Vagina (tissue), 2 donors: ENCODE data around the gene ST7.

Experiments
- CTCF ChIP-seq, 3 experiments: fragments of 450-650 bp in 2 of 3; fragments of 200-600 bp in 1 of 3; sonication (generic) in 1 of 3; IDR thresholded peaks; one replicate each; pipeline ENCODE4 v1.5.1; 2017 to 2019; ENCODE audit warnings: antibody characterized with exemption in 3 of 3, mild to moderate bottlenecking in 2 of 3, moderate library complexity in 2 of 3
- POLR2A ChIP-seq, 2 donors: fragments of 450-650 bp; IDR thresholded peaks; one replicate each; pipeline ENCODE4 v1.6.1; 2017; ENCODE audit warnings: antibody characterized with exemption in 2 of 2, mild to moderate bottlenecking in 2 of 2, moderate library complexity in 2 of 2
- POLR2AphosphoS5 ChIP-seq, 2 donors: sonication (generic); formaldehyde crosslinking; IDR thresholded peaks; one replicate each; pipeline ENCODE4 v1.9.0; 2017; ENCODE audit warnings: antibody characterized with exemption in 2 of 2, mild to moderate bottlenecking in 2 of 2, low read depth in 1 of 2; ENCODE audit not compliant: insufficient read depth in 1 of 2

GRCh38 chr7:117243390-117243789 lies 290.1 kb downstream of the ST7 start:
- TF ChIP-seq POLR2A (IDR thresholded peaks at IDR 0.05) (no peak), CTCF (IDR thresholded peaks at IDR 0.05) (no peak), POLR2AphosphoS5 (IDR thresholded peaks at IDR 0.05; ENCODE audit: insufficient read depth in 1 of 2, low read depth in 1 of 2) (no peak)
